ENCODE results near the gene COL27A1. TPM values are rescaled to one million over a fixed set of nuclear protein-coding genes. Genes with fewer than 3 reads are reported as not detected.
A peak's percentile ranks its signal among the peaks of the same experiment; 100 is the strongest.

COL27A1 gene
- total and polyA plus RNA-seq, 2 donors (not counting 3 experiments of a cell fraction or from before 2014, with no cell fraction given): 14.7 to 49.1 TPM

- intact Hi-C loops (cut with micrococcal nuclease): loop anchor here (5.0 kb wide), 2 partner anchors 48 to 63 kb away; no protein-coding TSS in a partner anchor
- FAIRE-seq (peak; percentile 85), DNase-seq (ENCODE audit: low read depth, low spot score) (peak; percentile 37)
- H3K79me2 ChIP-seq (ENCODE audit: control insufficient read depth, insufficient read depth, low read length): no peaks in the 10 kb centered on the region
- CTCF ChIA-PET: interaction anchor here (0.7 to 5.3 kb wide), 7 partner anchors 21 to 203 kb away, joined by 3 to 55 read pairs (median 7); partner anchors contain the start of gene COL27A1
- no peak overlapping the region for H3K4me2 ChIP-seq (ENCODE audit: insufficient read depth, low read length)
- POLR2A ChIA-PET: no interaction called here
- peak; percentile 34 for TF ChIP-seq FOS (IDR thresholded peaks at IDR 0.05; ENCODE audit: borderline replicate concordance, insufficient read depth, low read length)
- TF ChIP-seq POLR2AphosphoS5 (IDR thresholded peaks at IDR 0.05; ENCODE audit: insufficient read depth, low read depth, low read length): no peak
- BruUV-seq (replicated peaks): no TSS peak
- no peaks in the 10 kb centered on the region for H3K9me1 ChIP-seq (replicated peaks; ENCODE audit: control insufficient read depth, extremely low read depth, insufficient read depth, low read length)
- H3K36me3 ChIP-seq (ENCODE audit: control insufficient read depth in 2 of 2, extremely low read depth in 1 of 2, insufficient read depth in 2 of 2, low read length in 2 of 2): peaks cover 0 to 2% of the 10 kb centered on the region in 2 experiments
- H3K4me1 ChIP-seq (ENCODE audit: control insufficient read depth, extremely low read depth, insufficient read depth, low read length): no peaks in the 10 kb centered on the region
- no peaks in the 10 kb centered on the region for H4K20me1 ChIP-seq (replicated peaks; ENCODE audit: control insufficient read depth, extremely low read depth, insufficient read depth, low read length)
- no peak overlapping the region for H3K4me3 ChIP-seq (replicated peaks in 1 of 3; ENCODE audit: insufficient read depth in 1 of 3, low read depth in 1 of 3, low read length in 3 of 3)
- no peak overlapping the region for H2AFZ ChIP-seq (ENCODE audit: low read depth, low read length)
- H3K9ac ChIP-seq (replicated peaks; ENCODE audit: extremely low read depth, insufficient read depth, low read length): no peak overlapping the region
- no peaks in the 10 kb centered on the region for H3K9me3 ChIP-seq (replicated peaks; ENCODE audit: control insufficient read depth, insufficient read depth, low read length)
- H3K27me3 ChIP-seq (ENCODE audit: control insufficient read depth in 2 of 2, insufficient read depth in 2 of 2, low read length in 2 of 2): no peaks in the 10 kb centered on the region
- H3K27ac ChIP-seq (ENCODE audit: insufficient read depth, low read depth, low read length): no peak overlapping the region
- dilution Hi-C loops (cut with MboI; ENCODE audit: extremely low pct_ligation_motif_present, low sequenced_read_pairs): loop anchor here (25.0 kb wide), 1 partner anchor 198 kb away; the partner anchor contains the start of genes AMBP and KIF12
Observed at GRCh38 chr9:114285166-114285867, 130.0 kb downstream of the COL27A1 start.

GRCh38 chr9:114286146-114286679 lies 130.9 kb downstream of the COL27A1 start:
- DNase-seq (ENCODE audit: low read depth, low spot score) (no peak), FAIRE-seq (no peak)
- H2AFZ ChIP-seq (ENCODE audit: low read depth, low read length): no peak overlapping the region
- H3K79me2 ChIP-seq (ENCODE audit: control insufficient read depth, insufficient read depth, low read length): no peaks in the 10 kb centered on the region
- dilution Hi-C loops (cut with MboI; ENCODE audit: extremely low pct_ligation_motif_present, low sequenced_read_pairs) (loop anchor here (25.0 kb wide), 1 partner anchor 199 kb away; the partner anchor contains the start of genes AMBP and KIF12), intact Hi-C loops (cut with micrococcal nuclease) (loop anchor here (5.0 kb wide), 2 partner anchors 49 to 64 kb away; no protein-coding TSS in a partner anchor)
- no peaks in the 10 kb centered on the region for H3K4me1 ChIP-seq (ENCODE audit: control insufficient read depth, extremely low read depth, insufficient read depth, low read length)
- peaks cover 0 to 2% of the 10 kb centered on the region in 2 experiments for H3K36me3 ChIP-seq (ENCODE audit: control insufficient read depth in 2 of 2, extremely low read depth in 1 of 2, insufficient read depth in 2 of 2, low read length in 2 of 2)
- no peak overlapping the region for H3K4me2 ChIP-seq (ENCODE audit: insufficient read depth, low read length)
- no peak overlapping the region for H3K4me3 ChIP-seq (replicated peaks in 1 of 3; ENCODE audit: insufficient read depth in 1 of 3, low read depth in 1 of 3, low read length in 3 of 3)
- no peak overlapping the region for H3K27ac ChIP-seq (ENCODE audit: insufficient read depth, low read depth, low read length)
- no peak overlapping the region for H3K9ac ChIP-seq (replicated peaks; ENCODE audit: extremely low read depth, insufficient read depth, low read length)
- no TSS peak for BruUV-seq (replicated peaks)
- no peaks in the 10 kb centered on the region for H3K9me3 ChIP-seq (replicated peaks; ENCODE audit: control insufficient read depth, insufficient read depth, low read length)
- ChIA-PET POLR2A (no interaction called here), CTCF (interaction anchor here (1.2 to 5.3 kb wide), 5 partner anchors 47 to 204 kb away, joined by 6 to 55 read pairs (median 13); partner anchors contain the start of gene COL27A1)
- H4K20me1 ChIP-seq (replicated peaks; ENCODE audit: control insufficient read depth, extremely low read depth, insufficient read depth, low read length): no peaks in the 10 kb centered on the region
- no peak for TF ChIP-seq EZH2 (IDR thresholded peaks at IDR 0.05; ENCODE audit: borderline replicate concordance, low read depth, low read length, severe bottlenecking)
- TF ChIP-seq GATA2 (IDR thresholded peaks at IDR 0.05; ENCODE audit: insufficient read depth, insufficient read length, low read depth, low read length): no peak
- no peak for TF ChIP-seq JUN (IDR thresholded peaks at IDR 0.05; ENCODE audit: borderline replicate concordance, insufficient read depth, insufficient read length, low read depth)
- TF ChIP-seq FOS (IDR thresholded peaks at IDR 0.05; ENCODE audit: borderline replicate concordance, insufficient read depth, low read length): no peak
- no peak for TF ChIP-seq POLR2A (IDR thresholded peaks at IDR 0.05; ENCODE audit: low read depth, low read length)
- TF ChIP-seq MAX (IDR thresholded peaks at IDR 0.05; ENCODE audit: insufficient read depth, insufficient read length): no peak
- no peak for TF ChIP-seq CTCF (IDR thresholded peaks at IDR 0.05; ENCODE audit: extremely low read depth in 1 of 2, insufficient read depth in 1 of 2, low read depth in 1 of 2, low read length in 2 of 2)
- TF ChIP-seq MYC (IDR thresholded peaks at IDR 0.05; ENCODE audit: low read depth, low read length): no peak
- no peak for TF ChIP-seq POLR2AphosphoS5 (IDR thresholded peaks at IDR 0.05; ENCODE audit: insufficient read depth, low read depth, low read length)
- H3K27me3 ChIP-seq (ENCODE audit: control insufficient read depth in 2 of 2, insufficient read depth in 2 of 2, low read length in 2 of 2): no peaks in the 10 kb centered on the region
- H3K9me1 ChIP-seq (replicated peaks; ENCODE audit: control insufficient read depth, extremely low read depth, insufficient read depth, low read length): no peaks in the 10 kb centered on the region

Data from endothelial cell of umbilical vein (primary cell).